NCI-H2227 treated with DMSO at 0.1 percent for 48 hours (cell line): ENCODE results near the gene RXRA.
"Not testable (repeated sequence)": the region's sequence is repeated elsewhere in the genome, so short reads cannot be mapped to it uniquely, and the experiment has no call there.

Source experiments
- DNase-seq: peaks from one replicate; lab custom pipeline; 2025; lab: John Stamatoyannopoulos, UW

The RXRA gene

DNA sequence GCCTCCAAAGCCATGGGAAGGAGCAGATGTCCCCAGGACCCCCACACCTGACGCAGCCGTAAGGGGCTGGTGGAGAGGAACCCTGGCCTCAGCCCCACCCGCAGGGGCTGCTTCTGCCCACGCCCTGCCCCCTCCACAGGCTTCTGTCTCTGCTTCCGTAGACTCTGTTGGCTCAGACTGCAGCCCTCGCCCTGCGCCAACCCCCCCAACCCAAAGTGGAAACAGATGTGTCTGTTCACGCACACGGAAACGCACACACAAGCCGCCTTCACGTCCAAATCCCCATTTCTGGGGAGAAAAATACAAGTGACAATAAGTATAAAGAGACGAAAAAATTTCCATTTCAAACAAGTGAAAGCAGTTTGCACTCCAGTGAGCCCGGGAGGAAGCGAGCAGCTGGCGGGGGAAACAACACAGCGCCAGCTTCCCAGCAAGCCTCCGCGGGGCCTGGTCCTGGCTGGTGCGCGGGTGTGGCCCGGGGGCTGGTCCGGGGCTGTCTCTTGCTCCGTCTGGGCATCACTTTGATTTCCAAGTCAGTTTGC, 32.6 kb upstream of the RXRA start:
- no peak for DNase-seq

- no peak for DNase-seq
Measured at GRCh38 chr9:134294153-134295071, 31.8 kb upstream of the RXRA start.

GRCh38 chr9:134295101-134295745, 31.0 kb upstream of the RXRA start:
- DNase-seq: no peak

DNA sequence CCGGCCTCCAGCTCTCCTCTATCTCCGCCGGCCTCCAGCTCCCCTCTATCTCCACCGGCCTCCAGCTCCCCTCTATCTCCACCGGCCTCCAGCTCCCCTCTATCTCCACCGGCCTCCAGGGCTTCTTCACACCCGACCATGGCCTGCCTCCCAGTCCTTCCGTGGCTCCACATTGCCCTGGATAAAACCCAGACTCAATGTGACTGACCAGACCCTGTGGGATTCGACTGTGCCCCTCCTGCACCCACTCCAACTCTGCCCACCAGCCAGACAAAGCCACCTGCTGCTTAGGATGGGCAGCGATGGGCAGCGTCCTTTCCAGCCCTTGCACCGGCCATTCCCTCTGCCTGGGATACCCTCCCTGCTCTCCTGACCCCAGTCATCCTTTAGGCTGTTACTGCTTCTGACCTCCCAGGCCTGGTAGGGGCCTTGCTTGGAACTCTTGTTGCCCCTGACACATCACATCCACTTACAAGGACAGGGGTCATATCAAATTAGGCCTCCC, 30.5 kb upstream of the RXRA start:
- no peak for DNase-seq

- DNase-seq: no peak
Measured at GRCh38 chr9:134296301-134297082, 29.8 kb upstream of the RXRA start.

DNA sequence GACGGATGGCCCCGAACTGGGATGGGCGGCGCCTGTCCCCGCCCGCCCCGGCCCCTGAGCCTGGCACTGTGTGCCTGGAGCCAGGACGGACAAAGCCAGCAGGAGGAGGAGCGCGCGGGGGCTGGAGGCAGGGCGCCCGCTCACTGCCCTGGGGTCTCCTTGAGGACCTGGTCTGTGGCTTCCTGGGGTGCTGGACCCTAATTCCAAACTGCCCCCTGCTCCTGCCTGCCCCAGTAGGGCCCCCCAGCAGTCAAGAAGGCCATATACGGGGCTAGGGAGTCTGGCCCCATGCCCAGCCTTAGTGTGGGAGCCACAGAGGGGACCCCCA, 29.2 kb upstream of the RXRA start:
- no peak for DNase-seq

DNA sequence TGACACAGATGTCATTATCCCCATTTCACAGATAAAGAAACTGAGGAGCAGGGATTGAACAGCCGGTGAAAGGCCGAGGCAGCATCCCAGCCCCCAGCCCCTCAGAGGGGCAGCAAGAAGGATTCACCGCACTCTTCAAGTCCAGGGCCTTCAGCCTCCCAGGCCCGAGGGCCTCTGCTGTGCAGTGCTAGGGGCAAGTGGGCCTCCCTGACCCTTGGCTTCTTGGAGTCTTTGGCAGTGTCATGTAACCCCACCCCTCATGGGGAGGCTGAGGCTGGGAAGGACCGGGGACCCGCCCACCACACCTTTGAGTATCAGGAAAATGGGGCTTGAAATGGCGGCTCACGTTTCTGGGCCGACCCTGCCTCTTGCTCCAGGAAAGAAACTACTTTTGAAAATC, 28.7 kb upstream of the RXRA start:
- DNase-seq: no peak

DNA sequence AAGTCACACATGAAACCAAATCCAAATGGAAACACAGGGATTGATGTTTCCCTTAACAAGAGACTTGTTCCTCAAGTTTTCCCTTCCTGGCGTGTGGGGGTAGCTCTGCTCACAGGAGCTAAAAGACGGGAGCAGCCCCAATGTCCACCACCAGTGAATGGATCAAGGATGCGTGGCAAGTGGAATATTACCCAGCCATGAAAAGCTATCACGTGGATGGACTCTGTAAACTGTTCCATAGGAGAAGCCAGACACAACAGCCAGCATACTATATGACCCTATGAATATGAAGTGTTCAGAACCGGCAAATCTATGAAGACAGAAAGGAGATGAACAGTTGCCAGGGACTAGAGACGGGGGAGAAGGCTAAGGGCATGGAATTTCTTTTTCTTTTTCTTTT, 28.3 kb upstream of the RXRA start:
- no peak for DNase-seq

- DNase-seq: no peak
Measured at GRCh38 chr9:134299068-134299467, 27.2 kb upstream of the RXRA start.

GRCh38 chr9:134299883-134300282, 26.4 kb upstream of the RXRA start:
- DNase-seq: no peak

- DNase-seq: no peak
Measured at GRCh38 chr9:134301387-134302129, 24.7 kb upstream of the RXRA start.

GRCh38 chr9:134302130-134302817, 24.0 kb upstream of the RXRA start:
- no peak for DNase-seq

DNA sequence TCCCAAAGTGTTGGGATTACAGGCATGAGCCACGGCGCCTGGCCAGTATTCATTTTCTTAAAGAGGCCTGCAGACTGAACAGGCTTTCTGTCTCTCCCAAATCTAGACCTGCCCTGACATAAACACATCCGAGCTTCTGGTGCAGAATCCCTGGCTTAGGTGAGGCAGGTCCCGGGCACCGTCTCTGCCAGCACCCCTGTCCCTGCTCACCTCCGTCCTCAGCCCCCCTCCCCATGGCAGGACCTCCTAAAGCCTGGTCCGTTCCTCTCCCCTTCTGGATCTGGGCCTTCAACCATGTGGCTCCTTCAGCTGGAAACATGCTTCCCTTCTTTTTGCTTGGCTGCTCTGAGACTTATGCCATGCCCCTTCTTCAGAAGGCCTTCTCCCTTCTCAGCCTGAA, 22.7 kb upstream of the RXRA start:
- no peak for DNase-seq

DNA sequence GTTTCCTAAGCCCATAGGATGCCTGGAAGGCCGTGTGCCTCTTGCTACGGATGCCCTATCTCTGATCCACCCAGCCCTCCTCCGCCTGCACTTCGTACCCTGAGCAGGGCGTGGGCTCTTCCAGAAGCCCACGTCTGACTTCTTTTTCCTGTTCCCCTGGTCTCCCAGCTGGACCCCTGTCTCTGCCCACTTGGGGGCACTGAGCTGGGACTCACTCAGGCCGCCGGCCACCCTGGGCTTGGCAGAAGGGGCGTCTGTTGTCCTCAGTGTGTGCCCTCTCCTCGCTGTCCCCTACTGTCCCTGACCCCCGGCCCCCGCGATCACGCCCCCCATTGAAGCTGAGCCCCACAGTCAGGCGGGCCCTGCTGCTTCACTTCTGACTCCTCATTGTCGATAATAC, 22.0 kb upstream of the RXRA start:
- no peak for DNase-seq

- DNase-seq: peak; percentile 20
Measured at GRCh38 chr9:134304690-134305089, 21.6 kb upstream of the RXRA start.

DNA sequence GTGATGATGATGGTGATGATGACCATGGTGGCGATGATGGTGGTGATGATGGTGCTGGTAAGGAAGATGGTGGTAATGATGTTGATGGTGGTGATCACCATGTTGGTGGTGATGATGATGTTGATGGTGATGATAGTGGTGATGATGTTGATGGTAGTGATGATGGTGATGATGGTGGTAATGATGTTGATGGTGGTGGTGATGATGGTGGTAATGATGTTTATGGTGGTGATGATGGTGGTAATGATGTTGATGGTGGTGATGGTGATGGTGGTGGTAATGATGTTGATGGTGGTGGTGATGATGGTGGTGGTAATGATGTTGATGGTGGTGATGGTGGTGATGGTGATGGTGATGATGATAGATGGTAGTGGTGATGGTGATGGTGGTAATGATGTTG, 20.7 kb upstream of the RXRA start:
- no peak for DNase-seq

- DNase-seq: not testable (repeated sequence)
Measured at GRCh38 chr9:134306042-134306441, 20.2 kb upstream of the RXRA start.

- no peak for DNase-seq
Measured at GRCh38 chr9:134306636-134307600, 19.3 kb upstream of the RXRA start.

DNA sequence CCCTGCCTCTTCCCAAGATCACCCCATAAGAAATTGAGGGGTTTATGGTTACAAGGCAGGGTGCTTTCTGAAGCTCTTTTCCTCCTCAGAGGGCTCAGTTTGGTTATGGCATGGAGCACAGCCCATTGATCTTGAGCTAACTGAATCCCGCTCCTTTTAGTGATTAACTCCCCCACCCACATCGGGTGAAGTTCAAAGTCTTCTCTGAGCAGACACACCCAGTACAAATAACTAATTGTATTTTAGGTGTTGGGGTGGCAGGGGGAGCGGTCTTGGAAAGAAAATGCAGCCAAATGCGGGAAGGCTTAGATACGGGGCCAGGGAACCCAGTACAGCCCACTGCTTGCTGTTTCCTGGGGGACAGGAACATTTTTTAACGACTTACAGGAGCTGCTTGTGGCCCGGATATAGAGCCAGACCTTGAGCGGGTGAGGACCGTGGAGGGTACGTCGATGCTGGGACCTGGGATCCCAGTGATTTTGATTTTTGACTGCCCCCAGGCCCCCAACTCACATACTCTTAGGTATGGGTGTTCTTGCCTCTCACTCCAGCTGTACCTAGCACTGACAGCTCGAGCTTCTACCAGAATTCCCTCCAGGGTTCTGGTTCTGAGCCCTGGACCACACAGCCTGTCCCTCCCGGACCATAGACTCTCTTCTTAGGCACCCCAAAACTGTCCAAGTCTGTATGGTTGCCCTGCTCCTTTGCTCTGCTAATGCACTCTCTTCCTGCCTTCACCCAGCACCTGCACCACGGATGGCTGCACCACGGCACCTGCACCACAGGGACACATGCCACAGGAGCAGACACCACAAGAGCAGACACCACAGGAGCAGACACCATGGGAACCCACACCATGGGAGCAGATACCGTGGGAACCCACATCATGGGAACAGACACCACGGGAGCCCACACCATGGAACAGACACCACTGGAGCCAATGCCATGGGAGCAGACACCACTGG, 18.3 kb upstream of the RXRA start:
- DNase-seq: no peak
